Measurements from ENCODE around the gene HEYL.

GRCh38 chr1:39680751-39681150, 41.3 kb upstream of the HEYL start:
- TF ChIP-seq EZH2 (IDR thresholded peaks at IDR 0.05; ENCODE audit: insufficient read depth, poor library complexity, severe bottlenecking), result no peak
- no peak for TF ChIP-seq EZH2phosphoT487 (IDR thresholded peaks at IDR 0.05; ENCODE audit: insufficient read depth, low read depth)
